SU-DHL-6 (cell line): ENCODE measurements around the gene IGF2.

Experiments
- H2AFZ ChIP-seq: fragments of 200-600 bp; sonication (generic); 2 replicates; pipeline ENCODE4 v1.6.1; 2014; ENCODE audit warnings: low read depth, mild to moderate bottlenecking, moderate library complexity, mixed read lengths, antibody characterized with exemption, low read length; ENCODE audit not compliant: severe bottlenecking
- H3F3A ChIP-seq: fragments of 200-600 bp; shearing (Covaris generic); 2 replicates; pipeline ENCODE4 v1.6.0; 2016; ENCODE audit warnings: antibody characterized with exemption, mild to moderate bottlenecking; ENCODE audit not compliant: insufficient read depth
- H3K27ac ChIP-seq: fragments of 200-600 bp; sonication (generic); 2 replicates; pipeline ENCODE4 v1.5.1; 2016; ENCODE audit warnings: low read depth, mild to moderate bottlenecking, low read length, moderate library complexity, mixed read lengths
- H3K27me3 ChIP-seq: fragments of 200-600 bp; sonication (generic), shearing (Covaris generic); 2 replicates; pipeline ENCODE4 v1.6.0; 2014; ENCODE audit warnings: mild to moderate bottlenecking, low read length
- H3K36me3 ChIP-seq: fragments of 200-600 bp; sonication (generic); 2 replicates; pipeline ENCODE4 v1.6.1; 2014; ENCODE audit warnings: mild to moderate bottlenecking, low read length, mixed read lengths
- H3K4me2 ChIP-seq: fragments of 300-600, 200-600 bp; shearing (Covaris generic), sonication (generic); 2 replicates; pipeline ENCODE4 v1.6.0; 2014; ENCODE audit warnings: low read length, low read depth, mild to moderate bottlenecking; ENCODE audit not compliant: poor library complexity, severe bottlenecking
- H3K4me3 ChIP-seq: fragments of 200-600 bp; sonication (generic); 2 replicates; pipeline ENCODE4 v1.5.1; 2014; ENCODE audit warnings: antibody characterized with exemption, low read length, mild to moderate bottlenecking, mixed read lengths; ENCODE audit not compliant: insufficient read depth, poor library complexity, severe bottlenecking
- H3K79me2 ChIP-seq: fragments of 200-600 bp; sonication (generic); 2 replicates; pipeline ENCODE4 v1.6.1; 2014; ENCODE audit warnings: mild to moderate bottlenecking, low read length, moderate library complexity; ENCODE audit not compliant: insufficient read depth
- H3K9ac ChIP-seq: fragments of 200-600 bp; sonication (generic); 2 replicates; pipeline ENCODE4 v1.7.0; 2014; ENCODE audit warnings: mild to moderate bottlenecking, low read length
- H3K9me2 ChIP-seq: fragments of 200-600 bp; sonication (generic); replicated peaks from 2 replicates; pipeline ENCODE4 v1.6.1; 2014; ENCODE audit warnings: low read length; ENCODE audit not compliant: insufficient read depth
- H3K9me3 ChIP-seq: fragments of 200-600 bp; sonication (generic); 2 replicates; pipeline ENCODE4 v1.6.1; 2014; ENCODE audit warnings: low read length, mixed read lengths; ENCODE audit not compliant: insufficient read depth
- H4K20me1 ChIP-seq: fragments of 200-600 bp; sonication (generic); 2 replicates; pipeline ENCODE4 v1.6.1; 2014; ENCODE audit warnings: low read depth, mild to moderate bottlenecking, antibody characterized with exemption, low read length, moderate library complexity, mixed read lengths
- EZH2phosphoT487 ChIP-seq: fragments of 200-600 bp; sonication (generic), shearing (Covaris generic); conservative IDR thresholded peaks from 2 replicates; pipeline ENCODE4 v1.6.1; 2018; ENCODE audit warnings: mild to moderate bottlenecking, antibody characterized with exemption, low read length, moderate library complexity, mixed read lengths
- TF ChIP-seq, protein P1 (sequence below): fragments of 200-600 bp; sonication (generic); IDR thresholded peaks from one replicate; pipeline ENCODE4 v1.5.1; 2017; ENCODE audit warnings: antibody characterized with exemption, mild to moderate bottlenecking, low read length, moderate library complexity; ENCODE audit not compliant: insufficient read depth, poor library complexity, severe bottlenecking

Gene IGF2

DNA sequence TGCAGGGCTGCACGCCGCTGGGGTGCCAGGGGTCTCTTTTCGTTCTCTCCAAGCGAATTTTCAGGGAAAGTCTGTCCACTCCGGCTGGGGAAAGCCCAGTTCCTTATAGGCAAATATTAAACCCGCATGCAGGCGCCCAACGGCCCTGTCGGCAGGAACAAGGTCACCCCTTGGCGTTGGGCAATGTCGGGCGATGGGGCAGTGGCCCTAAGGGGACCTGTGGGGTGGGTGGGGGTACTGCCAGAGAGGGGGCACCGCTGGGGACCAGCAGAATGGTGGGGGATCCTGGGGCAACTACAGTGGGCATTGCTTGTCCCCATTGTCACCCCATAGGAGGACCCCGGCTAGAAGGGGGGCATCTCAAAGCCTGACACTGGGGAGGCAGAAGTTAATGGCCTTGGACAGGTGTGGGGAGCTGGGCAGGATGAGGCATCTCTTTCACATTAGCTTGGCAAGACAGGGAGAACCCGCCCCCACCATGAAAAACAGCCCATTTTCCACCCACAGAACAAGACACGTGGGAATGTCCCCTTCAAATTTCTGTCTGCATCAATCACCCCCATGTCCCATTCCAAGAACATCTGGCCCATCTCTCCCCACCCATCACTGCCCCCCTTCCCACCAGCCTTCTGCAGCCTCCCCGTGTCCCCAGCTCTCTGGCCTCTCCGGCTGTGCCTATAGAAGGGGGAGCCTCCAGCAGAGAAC lies 5.5 kb upstream of the IGF2 start:
- H3F3A ChIP-seq: no peaks in the 10 kb centered on the region
- H3K4me3 ChIP-seq: no peak overlapping the region
- no peak overlapping the region for H3K4me2 ChIP-seq
- no peaks in the 10 kb centered on the region for H3K27me3 ChIP-seq
- no peaks in the 10 kb centered on the region for H4K20me1 ChIP-seq
- TF ChIP-seq, protein P1, sequence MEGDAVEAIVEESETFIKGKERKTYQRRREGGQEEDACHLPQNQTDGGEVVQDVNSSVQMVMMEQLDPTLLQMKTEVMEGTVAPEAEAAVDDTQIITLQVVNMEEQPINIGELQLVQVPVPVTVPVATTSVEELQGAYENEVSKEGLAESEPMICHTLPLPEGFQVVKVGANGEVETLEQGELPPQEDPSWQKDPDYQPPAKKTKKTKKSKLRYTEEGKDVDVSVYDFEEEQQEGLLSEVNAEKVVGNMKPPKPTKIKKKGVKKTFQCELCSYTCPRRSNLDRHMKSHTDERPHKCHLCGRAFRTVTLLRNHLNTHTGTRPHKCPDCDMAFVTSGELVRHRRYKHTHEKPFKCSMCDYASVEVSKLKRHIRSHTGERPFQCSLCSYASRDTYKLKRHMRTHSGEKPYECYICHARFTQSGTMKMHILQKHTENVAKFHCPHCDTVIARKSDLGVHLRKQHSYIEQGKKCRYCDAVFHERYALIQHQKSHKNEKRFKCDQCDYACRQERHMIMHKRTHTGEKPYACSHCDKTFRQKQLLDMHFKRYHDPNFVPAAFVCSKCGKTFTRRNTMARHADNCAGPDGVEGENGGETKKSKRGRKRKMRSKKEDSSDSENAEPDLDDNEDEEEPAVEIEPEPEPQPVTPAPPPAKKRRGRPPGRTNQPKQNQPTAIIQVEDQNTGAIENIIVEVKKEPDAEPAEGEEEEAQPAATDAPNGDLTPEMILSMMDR: no peak
- TF ChIP-seq EZH2phosphoT487: no peak
- no peak overlapping the region for H3K9ac ChIP-seq
- no peak overlapping the region for H3K27ac ChIP-seq
- H2AFZ ChIP-seq: no peak overlapping the region
- H3K79me2 ChIP-seq: no peaks in the 10 kb centered on the region
- no peaks in the 10 kb centered on the region for H3K36me3 ChIP-seq
- H3K9me2 ChIP-seq: no peaks in the 10 kb centered on the region
- no peaks in the 10 kb centered on the region for H3K9me3 ChIP-seq

DNA sequence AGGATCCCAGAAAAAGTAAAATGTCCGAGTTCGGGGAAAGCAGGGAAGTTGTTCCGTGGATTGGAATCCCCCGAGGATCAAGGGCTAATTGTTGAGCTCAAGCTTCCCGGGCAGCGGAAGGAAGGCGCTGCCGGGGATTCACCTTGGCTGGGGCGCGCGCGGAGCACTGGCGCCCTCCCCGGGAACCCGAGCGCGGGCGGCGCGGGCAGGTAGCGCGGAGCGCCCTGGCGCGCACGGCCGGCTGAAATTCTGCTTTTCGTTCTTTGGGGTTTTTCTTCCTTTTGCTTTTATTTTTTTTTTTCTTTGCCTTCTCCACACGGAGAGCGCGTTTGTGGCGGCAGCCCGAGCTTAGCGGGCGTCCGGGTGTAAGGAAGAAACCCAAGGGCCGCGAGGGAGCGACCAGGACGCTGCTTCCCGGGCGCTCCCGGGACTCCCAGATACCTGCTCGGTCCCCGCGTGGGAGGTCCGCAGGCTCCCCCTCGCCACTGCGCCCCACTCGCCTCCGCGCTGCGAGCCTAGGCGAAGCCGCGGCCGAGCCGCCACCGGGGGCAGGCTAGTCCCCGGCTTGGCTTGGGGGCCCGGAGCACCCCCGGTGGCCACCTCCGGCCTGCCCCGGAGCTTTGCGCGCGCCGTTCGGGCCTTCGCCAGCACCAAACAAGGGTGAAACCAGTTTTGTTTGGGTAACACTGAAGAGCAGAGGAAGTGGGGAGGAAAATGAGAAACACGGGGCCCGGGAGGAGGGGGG lies 4.8 kb upstream of the IGF2 start:
- Histone ChIP-seq H3K9me3 (no peaks in the 10 kb centered on the region), H3K27ac (no peak overlapping the region), H3K27me3 (no peaks in the 10 kb centered on the region), H2AFZ (no peak overlapping the region), H3K4me2 (no peak overlapping the region), H3F3A (no peaks in the 10 kb centered on the region), H3K36me3 (no peaks in the 10 kb centered on the region), H4K20me1 (no peaks in the 10 kb centered on the region), H3K4me3 (no peak overlapping the region), H3K9me2 (no peaks in the 10 kb centered on the region), H3K79me2 (no peaks in the 10 kb centered on the region), H3K9ac (no peak overlapping the region)
- no peak for TF ChIP-seq EZH2phosphoT487
- TF ChIP-seq, protein P1: no peak

DNA sequence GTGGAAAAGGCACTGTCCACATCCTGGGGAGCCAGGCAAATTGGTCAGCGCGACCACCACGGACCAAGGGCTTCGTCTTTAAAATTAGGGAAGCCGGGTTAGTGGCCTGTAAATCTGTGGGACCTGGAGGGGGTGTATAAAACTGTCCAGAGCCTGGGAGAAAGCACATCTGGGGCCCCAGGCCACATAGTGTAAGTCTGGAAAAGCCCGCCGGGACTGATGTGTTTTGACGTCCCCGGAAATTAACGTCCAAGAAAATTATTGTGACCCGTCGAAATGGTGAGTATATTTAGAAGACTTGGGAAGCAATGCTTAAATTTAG lies 4.2 kb upstream of the IGF2 start:
- H2AFZ ChIP-seq: no peak overlapping the region
- no peaks in the 10 kb centered on the region for H3K27me3 ChIP-seq
- H3K27ac ChIP-seq: no peak overlapping the region
- TF ChIP-seq, protein P1: no peak
- TF ChIP-seq EZH2phosphoT487: no peak
- no peaks in the 10 kb centered on the region for H3K9me3 ChIP-seq
- H3K4me3 ChIP-seq: no peak overlapping the region
- H3K36me3 ChIP-seq: no peaks in the 10 kb centered on the region
- no peak overlapping the region for H3K4me2 ChIP-seq
- H3K9ac ChIP-seq: no peak overlapping the region
- H3K79me2 ChIP-seq: no peaks in the 10 kb centered on the region
- H3K9me2 ChIP-seq: no peaks in the 10 kb centered on the region
- no peaks in the 10 kb centered on the region for H4K20me1 ChIP-seq
- no peaks in the 10 kb centered on the region for H3F3A ChIP-seq
